Thyroid gland (tissue), 4 donors: ENCODE data around the gene HSF4. TPM values are rescaled to one million over a fixed set of nuclear protein-coding genes. Genes with fewer than 3 reads are reported as not detected.

Source experiments
- DNase-seq, 2 donors: peaks; one replicate each; pipeline ENCODE4 v3.0.0-alpha.2; 2019
- H3K27ac ChIP-seq, 3 donors: fragments of 200-600 bp; sonication (generic); 1 replicate in 2 of 3; 2 replicates in 1 of 3; pipeline ENCODE4 v1.5.1; 2016 to 2019; ENCODE audit warnings: mild to moderate bottlenecking in 1 of 3, moderate library complexity in 1 of 3
- H3K27me3 ChIP-seq: fragments of 200-600 bp; sonication (generic); one replicate; pipeline ENCODE4 v1.5.1; 2019
- H3K36me3 ChIP-seq, 2 donors: fragments of 200-600 bp; sonication (generic); one replicate each; pipeline ENCODE4 v1.5.1; 2016 to 2019
- H3K4me1 ChIP-seq, 2 donors: fragments of 200-600 bp; sonication (generic); one replicate each; pipeline ENCODE4 v1.5.1; 2017 to 2019
- H3K4me3 ChIP-seq, 3 donors: fragments of 200-600 bp; sonication (generic); replicated peaks in 1 of 3; 1 replicate in 2 of 3; 2 replicates in 1 of 3; pipeline ENCODE4 v1.5.1; 2016; ENCODE audit warnings: mild to moderate bottlenecking in 1 of 3
- H3K9me3 ChIP-seq: fragments of 200-600 bp; sonication (generic); one replicate; pipeline ENCODE4 v1.5.1; 2017
- POLR2A ChIP-seq, 2 donors: fragments of 450-650 bp; IDR thresholded peaks; one replicate each; pipeline ENCODE4 v1.6.1; 2017; ENCODE audit warnings: antibody characterized with exemption in 2 of 2, mild to moderate bottlenecking in 2 of 2, moderate library complexity in 1 of 2
- WGBS, 2 donors: methylation state at CpG; one replicate each; pipeline ENCODE4 v1.1.5; 2017; 5-methylcytosine and 5-hydroxymethylcytosine counted together
- intact Hi-C: fragments of 100-400 bp; cut with DNase I; formaldehyde crosslinking; loops from one replicate; pipeline ENCODE4 v1.15.1; 2023
- microRNA counts, 2 donors: library from miRNA; unstranded; fragments of <30 nt; microRNA quantifications; one replicate each; lab custom pipeline; 2016 to 2017
- microRNA-seq: library from miRNA; unstranded; fragments of <30 nt; microRNA quantifications from one replicate; pipeline ENCODE4, GENCODE V29; 2016
- small RNA-seq: library from RNA; depleted of rRNA; stranded (forward); fragments of <200 nt; gene quantifications from one replicate; pipeline ENCODE3, GENCODE V24; 2016
- total RNA-seq, 4 donors: library from RNA; depleted of rRNA; stranded (reverse); fragments of >200 nt; gene quantifications; one replicate each; pipeline ENCODE4 v1.2.3, GENCODE V29; 2016
- TF ChIP-seq, protein P1 (sequence below), 6 experiments: fragments of 200-600 bp in 3 of 6; fragments of 450-650 bp in 3 of 6; sonication (generic) in 3 of 6; IDR thresholded peaks; one replicate each; pipeline ENCODE4 v1.5.1; 2016 to 2019; ENCODE audit warnings: antibody characterized with exemption in 6 of 6, mild to moderate bottlenecking in 2 of 6, inconsistent platforms in 1 of 6, moderate library complexity in 1 of 6

The HSF4 gene
- total RNA-seq, 4 donors from 2014 or later, result 17.3 to 52.5 (median 36.6) TPM

DNA sequence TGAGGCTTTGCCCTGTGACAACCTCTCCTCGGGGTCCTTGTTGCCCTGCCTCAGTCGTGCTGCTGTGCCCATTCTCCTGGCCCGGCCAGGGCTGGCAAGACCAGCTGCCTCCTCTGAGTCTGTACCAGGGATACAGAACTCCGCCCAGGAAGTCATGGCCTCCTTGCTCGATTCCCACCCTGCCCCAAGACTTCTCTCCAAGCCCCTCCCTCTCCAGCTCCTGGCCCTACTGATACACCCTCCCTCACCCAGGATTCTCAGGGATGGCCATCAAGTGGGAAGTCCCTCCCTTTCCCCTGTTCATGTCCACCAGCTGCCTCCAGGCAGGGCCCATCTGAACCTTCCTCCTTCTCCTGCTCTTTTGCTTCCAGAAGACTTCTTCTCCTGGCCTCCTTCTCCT is 51.2 kb downstream of the HSF4 start:
- H3K36me3 ChIP-seq, result no peaks in the 10 kb centered on the region

DNA sequence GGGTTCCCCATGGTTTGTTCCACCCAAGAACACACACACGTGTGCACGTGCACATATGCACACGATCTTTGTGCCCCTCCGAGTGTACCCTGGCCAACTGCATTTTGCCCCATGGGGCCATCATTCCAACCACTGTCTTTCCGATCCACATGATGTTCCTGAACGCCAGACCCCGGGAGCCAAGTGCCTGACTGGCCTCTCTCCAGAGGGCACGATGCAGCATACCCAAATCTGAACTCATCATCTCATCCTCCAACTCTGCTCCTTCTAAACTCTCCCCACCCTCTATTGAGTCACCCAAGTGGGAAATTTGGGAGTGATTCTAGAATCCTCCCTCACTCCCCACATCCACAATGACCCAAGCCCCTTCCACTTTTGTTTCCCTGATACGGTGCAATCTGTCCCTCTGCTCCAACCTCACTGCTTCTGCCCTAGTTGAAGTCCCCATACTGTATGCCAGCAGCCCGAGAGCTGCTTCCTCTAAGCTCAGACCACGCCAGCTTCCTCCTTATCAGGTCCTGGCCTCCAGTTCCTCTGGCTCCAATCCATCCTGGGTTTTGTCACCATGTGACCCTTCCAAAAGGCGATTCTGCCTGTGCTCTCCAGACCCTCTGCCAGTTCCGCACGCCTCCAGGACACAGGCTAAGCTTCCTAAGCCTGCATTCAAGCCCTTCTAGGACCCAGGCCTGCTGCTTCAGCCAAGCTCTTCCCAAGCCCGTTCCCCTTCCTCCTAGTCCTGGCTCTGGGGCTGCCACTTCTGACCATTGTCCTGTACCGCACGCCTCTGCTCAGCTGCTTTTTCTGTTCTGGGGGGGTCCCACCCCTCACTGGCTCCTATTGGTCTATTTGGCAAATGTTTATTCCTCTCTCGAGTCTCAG is 52.3 kb downstream of the HSF4 start:
- H3K4me1 ChIP-seq, result no peaks in the 10 kb centered on the region
- no peak overlapping the region for H3K4me3 ChIP-seq
- peak overlapping the region in 2 of 3 donors; percentile 43 to 51 for H3K27ac ChIP-seq
- DNase-seq, result no peak
- no peaks in the 10 kb centered on the region for H3K27me3 ChIP-seq
- TF ChIP-seq POLR2A (IDR thresholded peaks at IDR 0.05), result no peak
- TF ChIP-seq, protein P1, sequence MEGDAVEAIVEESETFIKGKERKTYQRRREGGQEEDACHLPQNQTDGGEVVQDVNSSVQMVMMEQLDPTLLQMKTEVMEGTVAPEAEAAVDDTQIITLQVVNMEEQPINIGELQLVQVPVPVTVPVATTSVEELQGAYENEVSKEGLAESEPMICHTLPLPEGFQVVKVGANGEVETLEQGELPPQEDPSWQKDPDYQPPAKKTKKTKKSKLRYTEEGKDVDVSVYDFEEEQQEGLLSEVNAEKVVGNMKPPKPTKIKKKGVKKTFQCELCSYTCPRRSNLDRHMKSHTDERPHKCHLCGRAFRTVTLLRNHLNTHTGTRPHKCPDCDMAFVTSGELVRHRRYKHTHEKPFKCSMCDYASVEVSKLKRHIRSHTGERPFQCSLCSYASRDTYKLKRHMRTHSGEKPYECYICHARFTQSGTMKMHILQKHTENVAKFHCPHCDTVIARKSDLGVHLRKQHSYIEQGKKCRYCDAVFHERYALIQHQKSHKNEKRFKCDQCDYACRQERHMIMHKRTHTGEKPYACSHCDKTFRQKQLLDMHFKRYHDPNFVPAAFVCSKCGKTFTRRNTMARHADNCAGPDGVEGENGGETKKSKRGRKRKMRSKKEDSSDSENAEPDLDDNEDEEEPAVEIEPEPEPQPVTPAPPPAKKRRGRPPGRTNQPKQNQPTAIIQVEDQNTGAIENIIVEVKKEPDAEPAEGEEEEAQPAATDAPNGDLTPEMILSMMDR (IDR thresholded peaks at IDR 0.05), result no peak
- WGBS, 2 donors, result 70 to 73% methylated on average over 18 of the region's 18 CpGs
- intact Hi-C loops, result no loop called here
- H3K36me3 ChIP-seq, result no peaks in the 10 kb centered on the region
- H3K9me3 ChIP-seq, result no peaks in the 10 kb centered on the region

More for the DNA sequence above, 51.2 kb downstream of the HSF4 start:
- Histone ChIP-seq H3K9me3 (no peaks in the 10 kb centered on the region), H3K4me3 (no peak overlapping the region), H3K4me1 (no peaks in the 10 kb centered on the region), H3K27me3 (no peaks in the 10 kb centered on the region), H3K27ac (no peak overlapping the region)
- intact Hi-C loops, result no loop called here
- 63 to 69% methylated on average over 5 of the region's 5 CpGs for WGBS, 2 donors
- no peak for TF ChIP-seq POLR2A (IDR thresholded peaks at IDR 0.05)
- TF ChIP-seq, protein P1 (IDR thresholded peaks at IDR 0.05), result no peak
- no peak for DNase-seq

MicroRNAs encoded within 50 kb of the gene (microRNA counts, 767-probe panel; counts per million panel counts)
- microRNA hsa-miR-328 (lab: Ali Mortazavi, UCI), result 0 counts per million in 2 donors

Small RNA genes lying within 50 kb of the gene (microRNA-seq; reads per million reads assigned to microRNA genes)
- 365 reads per million, percentile 67 among the genes with 10 or more reads in this experiment for gene MIR328

Small RNA genes lying within 50 kb of the gene (small RNA-seq; reads per million reads assigned to genes)
- gene MIR328, result 6.6 reads per million, percentile 89 among the genes with 10 or more reads in this experiment

Other genes with a start within 250 kb of the HSF4 start
- gene CDH16, start 245.9 kb upstream of the HSF4 start, total RNA-seq, result 100 to 1,000 TPM in 3 of 4 donors, 10 to 100 TPM in 1; 43.1 to 166 (median 134) TPM
- gene RRAD, start 239.2 kb upstream of the HSF4 start, total RNA-seq, result 10 to 100 TPM in 3 of 4 donors, 1 to 10 TPM in 1; 6.1 to 15.6 (median 10.9) TPM
- 100 to 1,000 TPM in 1 of 4 donors, 10 to 100 TPM in 3; 29.4 to 113 (median 48.3) TPM for gene CIAO2B, start 230.3 kb upstream of the HSF4 start, total RNA-seq
- gene CES2, start 229.2 kb upstream of the HSF4 start, total RNA-seq, result 10 to 100 TPM; 49.7 to 69.4 (median 53.6) TPM
- 1 to 10 TPM in 1 of 4 donors, under 1 TPM in 2, not detected in 1; 0.13 to 1.3 (median 0.22) TPM for gene CES3, start 203.5 kb upstream of the HSF4 start, total RNA-seq
- 10 to 100 TPM; 10.9 to 15.7 (median 12.8) TPM for gene CES4A, start 176.2 kb upstream of the HSF4 start, total RNA-seq
- 10 to 100 TPM; 31.0 to 60.0 (median 41.5) TPM for gene CBFB, start 135.6 kb upstream of the HSF4 start, total RNA-seq
- gene PHAF1, start 54.8 kb upstream of the HSF4 start, total RNA-seq, result 10 to 100 TPM; 11.4 to 18.9 (median 17.5) TPM
- 100 to 1,000 TPM in 1 of 4 donors, 10 to 100 TPM in 3; 52.0 to 103 (median 85.7) TPM for gene B3GNT9, start 13.7 kb upstream of the HSF4 start, total RNA-seq
- 10 to 100 TPM; 27.0 to 42.2 (median 37.0) TPM for gene TRADD, start 4.8 kb upstream of the HSF4 start, total RNA-seq
- gene FBXL8, start 4.8 kb upstream of the HSF4 start, total RNA-seq, result 10 to 100 TPM; 26.3 to 41.9 (median 35.6) TPM
- 10 to 100 TPM; 38.3 to 97.0 (median 63.5) TPM for gene NOL3, start 5.8 kb downstream of the HSF4 start, total RNA-seq
- gene MATCAP1, start 19.2 kb downstream of the HSF4 start, total RNA-seq, result 10 to 100 TPM; 20.3 to 50.0 (median 32.4) TPM
- gene EXOC3L1, start 25.4 kb downstream of the HSF4 start, total RNA-seq, result 1 to 10 TPM; 5.9 to 8.6 (median 7.6) TPM
- gene E2F4, start 27.4 kb downstream of the HSF4 start, total RNA-seq, result 100 to 1,000 TPM in 1 of 4 donors, 10 to 100 TPM in 3; 77.6 to 117 (median 89.1) TPM
- gene ELMO3, start 34.4 kb downstream of the HSF4 start, total RNA-seq, result 10 to 100 TPM; 26.0 to 37.8 (median 30.0) TPM
- gene TMEM208, start 62.4 kb downstream of the HSF4 start, total RNA-seq, result 10 to 100 TPM; 53.2 to 69.0 (median 58.3) TPM
- 10 to 100 TPM; 17.9 to 26.4 (median 24.3) TPM for gene FHOD1, start 82.7 kb downstream of the HSF4 start, total RNA-seq
- 1 to 10 TPM in 2 of 4 donors, under 1 TPM in 2; 0.56 to 3.0 (median 1.1) TPM for gene SLC9A5, start 84.2 kb downstream of the HSF4 start, total RNA-seq
- 10 to 100 TPM in 2 of 4 donors, 1 to 10 TPM in 2; 8.2 to 11.7 (median 9.5) TPM for gene PLEKHG4, start 114.8 kb downstream of the HSF4 start, total RNA-seq
- 1 to 10 TPM in 1 of 4 donors, not detected in 3; 2.6 TPM for gene KCTD19, start 162.0 kb downstream of the HSF4 start, total RNA-seq
- under 1 TPM in 1 of 4 donors, not detected in 3; 0.22 TPM for gene LRRC36, start 162.1 kb downstream of the HSF4 start, total RNA-seq
- 1 to 10 TPM in 2 of 4 donors, under 1 TPM in 2; 0.54 to 2.3 (median 1.5) TPM for gene TPPP3, start 228.8 kb downstream of the HSF4 start, total RNA-seq